GM19467 (cell line): ENCODE results near the gene SLC24A4.

Experiments
- ATAC-seq: cut with Tn5 transposase; IDR thresholded peaks from one replicate; pipeline ENCODE4 v1.9.1; 2021; ENCODE audit warnings: mild to moderate bottlenecking, moderate library complexity; ENCODE audit not compliant: unreplicated experiment

SLC24A4 gene

DNA sequence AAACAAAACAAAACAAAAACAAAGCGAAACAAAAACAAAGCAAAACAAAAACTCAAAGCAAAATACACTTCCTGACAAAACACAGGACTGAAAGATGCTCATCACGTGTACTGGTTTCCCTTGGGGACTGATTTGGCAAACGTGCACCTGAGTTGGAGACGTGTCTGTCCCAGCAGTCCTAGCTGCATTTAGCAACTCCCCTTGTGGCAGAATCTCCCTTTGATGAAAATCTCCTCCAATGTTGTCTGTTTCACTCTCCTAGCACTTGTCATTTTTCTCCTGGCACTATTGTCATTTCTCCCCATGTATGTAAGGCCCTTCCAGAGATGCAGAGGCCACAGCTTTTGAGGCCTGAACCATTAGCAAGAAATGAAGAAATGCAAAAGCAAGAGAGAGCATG is 6.8 kb upstream of the SLC24A4 start:
- ATAC-seq: no peak

DNA sequence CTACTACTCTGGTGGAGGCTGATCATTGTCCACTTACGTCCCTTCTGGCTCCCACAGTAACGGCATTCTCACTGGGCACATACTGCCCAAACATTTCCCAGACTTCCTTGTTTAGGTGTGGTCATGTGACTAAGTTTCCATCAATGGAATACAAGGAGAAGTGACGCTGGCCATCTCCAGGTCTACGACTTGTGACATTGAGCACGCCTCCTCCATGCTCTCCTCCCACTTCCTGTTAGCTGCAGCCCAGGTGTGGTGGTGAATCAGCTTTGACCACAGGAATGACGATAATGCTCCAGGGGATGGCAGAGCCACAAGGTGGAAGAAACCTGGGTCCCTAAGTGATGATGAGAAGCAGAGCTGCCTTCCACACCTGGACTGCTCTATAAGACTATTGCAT is 6.0 kb upstream of the SLC24A4 start:
- no peak for ATAC-seq

- no peak for ATAC-seq
Measured at GRCh38 chr14:92317511-92317910, 5.5 kb upstream of the SLC24A4 start.

- ATAC-seq: no peak
Measured at GRCh38 chr14:92321701-92322100, 1.3 kb upstream of the SLC24A4 start.

DNA sequence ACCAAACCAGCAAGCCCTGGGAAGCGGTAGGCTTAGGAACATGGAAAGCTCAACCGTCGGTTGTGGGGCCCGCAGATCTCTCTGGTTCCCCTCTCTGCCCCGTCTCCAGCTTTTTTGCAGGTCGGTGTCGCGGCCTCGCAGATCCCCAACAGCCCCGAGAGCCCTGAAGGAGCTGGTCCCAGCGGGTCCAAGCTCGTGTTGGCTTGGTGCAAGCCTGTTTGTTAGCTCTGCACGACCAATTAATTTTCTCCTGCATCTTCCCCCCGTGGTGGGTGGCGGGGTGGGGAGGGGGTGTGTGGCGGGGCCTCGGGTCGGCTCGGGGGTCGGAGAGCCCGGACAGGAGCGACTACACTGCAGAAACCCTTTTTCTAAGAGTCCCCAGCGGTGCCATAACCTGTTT is 449 bp upstream of the SLC24A4 start:
- ATAC-seq: no peak

GRCh38 chr14:92323916-92324818 is 1.2 kb downstream of the SLC24A4 start:
- no peak for ATAC-seq

DNA sequence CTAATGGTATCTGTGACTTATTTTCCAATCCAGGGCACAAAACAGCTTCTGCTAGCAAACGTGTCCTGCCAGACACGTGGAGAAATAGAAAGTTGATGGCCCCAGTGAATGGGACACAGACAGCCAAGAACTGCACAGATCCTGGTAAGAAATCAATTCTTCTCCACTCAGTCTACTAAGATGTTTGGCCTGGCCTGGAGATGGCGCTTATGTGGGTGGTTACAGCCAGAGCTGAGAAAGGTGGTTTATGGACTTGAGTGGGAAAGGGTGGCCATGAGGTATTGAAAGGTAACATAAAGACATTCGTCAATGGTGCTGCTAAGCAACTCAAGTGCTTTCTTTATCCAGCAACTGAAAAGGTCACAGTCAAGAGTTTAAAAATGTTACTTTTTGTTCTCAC is 2.9 kb downstream of the SLC24A4 start:
- no peak for ATAC-seq

DNA sequence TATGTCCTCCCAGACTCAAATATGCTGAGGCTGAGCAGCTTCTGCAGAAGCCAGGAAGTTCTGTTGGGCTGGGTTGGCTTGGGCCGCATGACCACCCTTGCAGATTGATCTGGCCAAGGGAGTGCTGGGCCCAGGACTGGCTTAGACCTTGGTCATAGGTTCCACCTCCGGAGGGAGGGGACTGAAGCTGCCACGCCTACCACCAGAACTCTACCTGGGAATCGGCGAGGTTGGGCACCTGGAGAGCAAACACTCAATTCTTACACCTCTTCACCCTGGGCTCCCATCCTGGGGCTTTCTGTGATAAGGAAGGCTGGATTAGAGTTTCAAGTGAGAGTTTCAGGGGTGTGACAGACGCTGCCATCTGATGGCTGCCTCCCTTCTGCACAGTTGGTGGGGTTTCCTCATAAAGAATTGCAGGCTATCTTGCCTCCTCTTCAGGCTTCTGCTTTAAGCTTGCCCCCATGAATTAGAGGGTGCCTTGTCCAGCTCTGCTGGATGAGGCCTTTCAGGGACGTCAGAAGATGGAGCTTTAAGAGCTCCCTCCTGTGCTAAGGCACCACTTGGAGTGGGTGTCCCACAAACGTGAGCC is 5.8 kb downstream of the SLC24A4 start:
- no peak for ATAC-seq

- no peak for ATAC-seq
Measured at GRCh38 chr14:92334050-92334449, 11.1 kb downstream of the SLC24A4 start.

DNA sequence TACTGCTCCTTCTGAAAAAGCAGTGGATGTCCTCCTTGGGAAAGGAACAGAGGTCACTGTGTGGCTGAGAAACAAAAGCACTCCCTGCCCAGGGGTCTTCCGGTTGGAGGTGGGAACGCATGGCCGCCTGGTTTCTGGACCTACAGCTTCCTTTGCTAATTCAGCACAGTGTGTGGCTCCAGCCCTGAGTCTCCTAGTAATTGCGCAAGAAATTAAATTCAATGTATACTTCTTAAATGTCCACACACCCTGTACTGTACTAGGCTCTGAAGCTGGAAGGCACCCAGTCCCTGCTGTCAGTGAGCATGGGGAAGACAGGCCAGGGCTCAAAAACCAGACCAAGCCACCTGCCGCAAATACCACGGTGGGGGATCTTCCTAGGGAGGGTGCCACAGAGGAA is 13.4 kb downstream of the SLC24A4 start:
- no peak for ATAC-seq

DNA sequence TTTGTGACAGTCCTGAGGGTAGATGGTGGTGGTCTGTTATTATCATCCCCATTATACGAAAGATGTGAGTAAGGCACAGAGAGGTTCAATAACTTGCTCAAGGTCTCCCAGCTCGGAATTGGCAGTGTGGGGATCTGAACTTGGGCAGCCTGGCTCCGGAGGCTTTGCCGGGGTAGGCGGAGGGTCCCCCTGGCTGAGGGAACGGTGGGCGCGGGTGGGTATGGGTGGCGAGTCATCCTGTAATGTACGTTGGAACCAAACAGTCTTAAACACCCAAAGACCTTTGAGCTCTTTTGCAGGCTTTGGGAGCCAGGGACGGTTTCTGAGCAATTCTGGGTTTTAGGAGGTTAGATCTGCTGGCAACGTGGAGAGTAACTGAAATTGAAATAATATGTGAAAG is 16.5 kb downstream of the SLC24A4 start:
- no peak for ATAC-seq

GRCh38 chr14:92340071-92340470 is 17.1 kb downstream of the SLC24A4 start:
- no peak for ATAC-seq

- ATAC-seq: no peak
Measured at GRCh38 chr14:92340931-92341330, 18.0 kb downstream of the SLC24A4 start.

DNA sequence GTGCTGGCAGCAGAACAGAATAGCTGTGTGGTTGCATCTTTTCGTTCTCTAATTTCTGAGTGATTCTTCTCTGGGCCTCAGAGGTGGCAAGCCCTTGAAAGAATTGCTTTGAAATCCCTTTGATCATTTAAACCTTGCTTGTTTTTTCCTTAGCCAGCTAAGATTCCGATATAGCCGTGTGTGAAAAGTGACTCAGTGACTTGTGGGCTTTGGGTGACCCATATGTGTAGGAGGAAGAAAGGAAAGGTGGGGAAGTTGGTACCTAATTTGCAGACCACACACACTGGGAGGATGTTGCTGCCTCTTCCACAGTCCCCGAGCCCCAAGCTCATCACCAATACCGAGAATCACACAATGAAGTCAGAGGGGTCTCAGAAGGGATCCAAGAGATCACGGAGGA is 18.8 kb downstream of the SLC24A4 start:
- no peak for ATAC-seq

GRCh38 chr14:92348154-92348553 is 25.2 kb downstream of the SLC24A4 start:
- ATAC-seq: no peak

- no peak for ATAC-seq
Measured at GRCh38 chr14:92351750-92352149, 28.8 kb downstream of the SLC24A4 start.

DNA sequence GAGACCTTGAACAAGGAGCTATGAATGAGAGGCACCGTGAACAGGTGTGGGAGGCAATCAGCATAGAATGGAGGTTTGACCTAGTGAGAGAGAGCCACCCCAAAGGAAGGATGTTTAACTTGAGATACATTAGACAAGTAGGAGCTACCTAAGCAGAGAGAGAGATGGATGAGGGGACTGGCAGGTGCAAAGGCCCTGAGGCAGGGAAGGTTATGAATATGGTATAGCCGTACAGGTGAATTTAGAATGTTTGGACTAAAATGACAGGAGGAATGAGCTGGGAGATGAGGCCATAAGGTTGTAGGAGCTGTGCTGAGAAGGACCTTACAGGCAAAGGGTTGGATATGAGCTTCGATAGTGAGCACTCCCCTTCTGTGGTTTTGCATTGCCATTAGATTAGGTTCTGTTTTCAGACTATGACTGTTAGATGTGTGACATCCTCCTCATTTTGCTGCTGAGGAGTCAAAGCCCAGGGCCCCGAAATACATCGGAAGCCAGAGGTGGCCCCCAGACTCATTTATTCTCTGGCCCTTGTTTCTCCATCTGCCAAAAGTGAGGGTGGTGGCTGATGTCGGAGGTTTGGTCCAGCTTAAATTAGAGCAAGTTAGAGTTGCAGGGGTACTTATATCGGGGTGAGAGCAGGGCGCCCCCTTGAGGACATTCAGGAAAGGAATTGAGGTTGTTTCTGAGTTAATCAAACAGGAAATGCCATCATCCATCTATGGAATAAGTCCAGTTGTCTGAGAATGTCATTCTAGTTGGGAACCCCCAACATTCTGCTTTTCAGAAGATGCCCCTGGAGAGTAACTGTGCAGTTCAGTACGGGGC is 29.4 kb downstream of the SLC24A4 start:
- no peak for ATAC-seq

DNA sequence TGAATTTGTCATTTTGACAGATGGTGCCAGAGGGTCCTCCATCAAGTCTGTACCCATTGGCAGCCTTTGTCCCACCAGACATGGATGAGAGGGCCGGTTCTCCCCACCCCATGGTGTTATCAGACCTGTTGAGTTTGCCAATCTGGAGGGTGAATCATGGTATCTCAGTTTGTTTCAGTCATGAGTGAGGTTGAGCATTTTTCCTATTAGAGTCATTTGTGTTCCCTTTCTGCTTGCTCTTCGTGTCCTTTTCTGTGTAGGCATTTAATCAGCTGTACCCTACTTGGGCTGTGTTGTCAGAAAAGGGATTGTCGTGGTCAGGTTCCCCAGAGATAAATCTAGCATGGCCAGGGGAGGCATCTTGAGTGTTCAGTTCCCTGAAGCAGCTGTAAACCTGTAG is 30.5 kb downstream of the SLC24A4 start:
- ATAC-seq: no peak

DNA sequence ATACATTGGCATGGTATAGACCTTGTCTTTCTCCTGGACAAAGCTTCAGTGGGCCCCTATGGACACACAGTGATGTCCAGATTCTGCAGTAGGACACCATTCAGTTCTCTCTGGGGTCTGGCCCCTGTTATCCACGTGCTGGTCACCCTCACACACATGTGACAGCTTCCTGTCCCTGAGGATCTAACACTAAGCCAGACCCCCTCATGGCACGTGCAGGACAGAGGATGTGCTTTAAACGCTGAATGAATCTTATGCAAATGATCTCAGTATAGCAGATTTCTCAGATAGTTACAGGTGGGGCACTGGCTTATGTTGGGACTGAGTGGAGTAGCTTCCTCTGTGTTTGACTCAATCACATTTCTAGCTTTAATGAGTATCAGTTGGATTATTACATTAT is 33.7 kb downstream of the SLC24A4 start:
- no peak for ATAC-seq

- ATAC-seq: no peak
Measured at GRCh38 chr14:92360651-92361370, 37.8 kb downstream of the SLC24A4 start.

DNA sequence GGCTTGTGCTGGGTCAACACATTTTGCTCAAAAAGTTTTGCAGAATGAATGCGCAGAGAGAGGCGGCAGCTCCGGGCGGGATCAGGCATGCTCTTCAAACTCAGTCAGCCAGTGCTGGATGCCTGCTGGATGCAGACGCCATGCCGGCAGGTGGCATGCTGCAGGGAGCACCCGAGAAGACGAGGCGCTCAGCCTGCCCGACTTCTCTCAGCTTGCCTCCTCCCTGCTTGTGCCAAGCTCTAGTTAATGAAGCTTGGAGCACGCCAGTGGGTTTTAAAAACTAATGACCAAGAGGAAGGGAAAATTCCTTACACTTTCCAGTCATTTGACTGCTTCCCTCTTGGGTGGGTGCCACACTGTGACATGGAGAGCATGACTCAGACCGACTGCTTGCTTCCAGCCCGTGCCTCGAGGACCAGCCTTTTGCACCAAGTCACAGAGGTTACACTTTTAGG is 39.8 kb downstream of the SLC24A4 start:
- no peak for ATAC-seq
